ENCODE results near the gene SFXN5.

DNA sequence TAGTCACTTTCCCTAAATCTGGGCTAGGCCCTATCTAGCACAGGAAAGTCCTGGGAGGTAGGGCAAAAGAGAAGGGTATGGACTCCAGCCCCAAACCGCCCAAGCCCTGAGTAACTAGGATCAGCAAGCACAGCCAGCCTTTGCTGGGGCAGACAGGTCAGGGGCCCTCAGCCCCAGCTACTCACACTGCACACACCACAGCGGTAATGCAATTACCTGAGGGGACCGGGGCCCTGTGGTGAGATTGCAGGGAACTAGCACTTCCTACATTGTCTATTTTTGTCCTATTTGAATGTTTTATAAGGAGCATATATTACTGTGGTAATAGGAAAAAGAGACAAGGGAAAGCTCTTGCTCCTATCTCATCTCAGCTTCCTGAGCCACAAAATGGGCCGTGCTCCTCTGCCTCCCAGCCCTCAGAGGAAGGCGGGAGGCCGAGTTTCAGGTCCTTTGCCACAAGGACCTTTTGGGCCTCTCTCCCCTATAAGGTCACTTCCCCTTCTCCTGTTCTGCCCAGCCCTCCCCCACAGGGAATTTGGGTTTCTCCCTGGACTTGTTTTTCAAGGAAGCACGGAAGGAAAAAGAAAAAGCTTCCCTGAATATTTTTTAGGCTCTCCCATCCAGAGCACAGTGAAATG lies 20.8 kb upstream of the SFXN5 start:
- TF ChIP-seq SP2 (tag by site-specific recombination; IDR thresholded peaks at IDR 0.05) (no peak), ZEB2 (tag by site-specific recombination; IDR thresholded peaks at IDR 0.05) (no peak), ZNF677 (tag by site-specific recombination; IDR thresholded peaks at IDR 0.05) (no peak), ZIC2 (tag by site-specific recombination; IDR thresholded peaks at IDR 0.05) (no peak)
- TF ChIP-seq, protein P1, sequence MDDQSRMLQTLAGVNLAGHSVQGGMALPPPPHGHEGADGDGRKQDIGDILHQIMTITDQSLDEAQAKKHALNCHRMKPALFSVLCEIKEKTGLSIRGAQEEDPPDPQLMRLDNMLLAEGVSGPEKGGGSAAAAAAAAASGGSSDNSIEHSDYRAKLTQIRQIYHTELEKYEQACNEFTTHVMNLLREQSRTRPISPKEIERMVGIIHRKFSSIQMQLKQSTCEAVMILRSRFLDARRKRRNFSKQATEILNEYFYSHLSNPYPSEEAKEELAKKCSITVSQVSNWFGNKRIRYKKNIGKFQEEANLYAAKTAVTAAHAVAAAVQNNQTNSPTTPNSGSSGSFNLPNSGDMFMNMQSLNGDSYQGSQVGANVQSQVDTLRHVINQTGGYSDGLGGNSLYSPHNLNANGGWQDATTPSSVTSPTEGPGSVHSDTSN (CRISPR knock-in tag; IDR thresholded peaks at IDR 0.05) = no peak
- TF ChIP-seq, protein P2, sequence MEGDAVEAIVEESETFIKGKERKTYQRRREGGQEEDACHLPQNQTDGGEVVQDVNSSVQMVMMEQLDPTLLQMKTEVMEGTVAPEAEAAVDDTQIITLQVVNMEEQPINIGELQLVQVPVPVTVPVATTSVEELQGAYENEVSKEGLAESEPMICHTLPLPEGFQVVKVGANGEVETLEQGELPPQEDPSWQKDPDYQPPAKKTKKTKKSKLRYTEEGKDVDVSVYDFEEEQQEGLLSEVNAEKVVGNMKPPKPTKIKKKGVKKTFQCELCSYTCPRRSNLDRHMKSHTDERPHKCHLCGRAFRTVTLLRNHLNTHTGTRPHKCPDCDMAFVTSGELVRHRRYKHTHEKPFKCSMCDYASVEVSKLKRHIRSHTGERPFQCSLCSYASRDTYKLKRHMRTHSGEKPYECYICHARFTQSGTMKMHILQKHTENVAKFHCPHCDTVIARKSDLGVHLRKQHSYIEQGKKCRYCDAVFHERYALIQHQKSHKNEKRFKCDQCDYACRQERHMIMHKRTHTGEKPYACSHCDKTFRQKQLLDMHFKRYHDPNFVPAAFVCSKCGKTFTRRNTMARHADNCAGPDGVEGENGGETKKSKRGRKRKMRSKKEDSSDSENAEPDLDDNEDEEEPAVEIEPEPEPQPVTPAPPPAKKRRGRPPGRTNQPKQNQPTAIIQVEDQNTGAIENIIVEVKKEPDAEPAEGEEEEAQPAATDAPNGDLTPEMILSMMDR (tag by site-specific recombination; IDR thresholded peaks at IDR 0.05) = no peak

All from HEK293 (cell line).